ENCODE measurements around the gene ADAM11. TPM values are rescaled to one million over a fixed set of nuclear protein-coding genes. Genes with fewer than 3 reads are reported as not detected.
"Not testable (repeated sequence)": the region's sequence is repeated elsewhere in the genome, so short reads cannot be mapped to it uniquely, and the experiment has no call there.

The ADAM11 gene
- polyA plus RNA-seq, 1 donor (not counting 4 experiments of a cell fraction or from before 2014, with no cell fraction given), result 0.03 TPM

GRCh38 chr17:44812263-44812662 is 53.5 kb downstream of the ADAM11 start:
- DNase-seq (ENCODE audit: low read depth, low spot score) (no peak), FAIRE-seq (no peak)
- dilution Hi-C loops (cut with MboI; ENCODE audit: extremely low pct_ligation_motif_present, low sequenced_read_pairs), result no loop called here

GRCh38 chr17:44818508-44818907 is 59.7 kb downstream of the ADAM11 start:
- H3K27ac ChIP-seq (ENCODE audit: control insufficient read depth, insufficient read depth, low read length); H3K4me3 ChIP-seq (ENCODE audit: control insufficient read depth in 2 of 3, extremely low read depth in 1 of 3, insufficient read depth in 2 of 3, low read depth in 1 of 3, low read length in 3 of 3); DNase-seq (ENCODE audit: low read depth, low spot score); FAIRE-seq; H3K9ac ChIP-seq (ENCODE audit: control insufficient read depth, extremely low read depth, insufficient read depth, low read length); H3K4me2 ChIP-seq (ENCODE audit: control insufficient read depth, extremely low read depth, insufficient read depth, low read depth, low read length); H2AFZ ChIP-seq (ENCODE audit: control insufficient read depth, low read length); H3K9me1 ChIP-seq (ENCODE audit: control insufficient read depth, extremely low read depth, insufficient read depth, low read length); H3K36me3 ChIP-seq (ENCODE audit: control insufficient read depth in 2 of 2, extremely low read depth in 1 of 2, insufficient read depth in 2 of 2, low read length in 2 of 2); H4K20me1 ChIP-seq (ENCODE audit: control insufficient read depth, extremely low read depth, insufficient read depth, low read length); H3K27me3 ChIP-seq (ENCODE audit: control insufficient read depth, extremely low read depth, insufficient read depth, low read length); dilution Hi-C loops (cut with MboI; ENCODE audit: extremely low pct_ligation_motif_present, low sequenced_read_pairs); H3K9me3 ChIP-seq (ENCODE audit: control insufficient read depth, low read depth, low read length): not testable (repeated sequence)
- Histone ChIP-seq H3K79me2 (ENCODE audit: control insufficient read depth, insufficient read depth, low read length) (peaks cover 56% of the 10 kb centered on the region), H3K4me1 (ENCODE audit: control insufficient read depth, extremely low read depth, insufficient read depth, low read length) (peaks cover 42% of the 10 kb centered on the region)

More at GRCh38 chr17:44812263-44812662, 53.5 kb downstream of the ADAM11 start:
- Histone ChIP-seq H3K9ac (ENCODE audit: control insufficient read depth, extremely low read depth, insufficient read depth, low read length) (no peak overlapping the region), H3K9me3 (ENCODE audit: control insufficient read depth, low read depth, low read length) (no peaks in the 10 kb centered on the region), H3K4me3 (ENCODE audit: control insufficient read depth in 2 of 3, extremely low read depth in 1 of 3, insufficient read depth in 2 of 3, low read depth in 1 of 3, low read length in 3 of 3) (no peak overlapping the region), H3K79me2 (ENCODE audit: control insufficient read depth, insufficient read depth, low read length) (peaks cover 50% of the 10 kb centered on the region), H3K4me1 (ENCODE audit: control insufficient read depth, extremely low read depth, insufficient read depth, low read length) (peaks cover 9% of the 10 kb centered on the region), H3K27ac (ENCODE audit: control insufficient read depth, insufficient read depth, low read length) (no peak overlapping the region), H4K20me1 (ENCODE audit: control insufficient read depth, extremely low read depth, insufficient read depth, low read length) (peaks cover 3% of the 10 kb centered on the region), H2AFZ (ENCODE audit: control insufficient read depth, low read length) (no peak overlapping the region), H3K27me3 (ENCODE audit: control insufficient read depth, extremely low read depth, insufficient read depth, low read length) (no peaks in the 10 kb centered on the region), H3K4me2 (ENCODE audit: control insufficient read depth, extremely low read depth, insufficient read depth, low read depth, low read length) (no peak overlapping the region), H3K36me3 (ENCODE audit: control insufficient read depth in 2 of 2, extremely low read depth in 1 of 2, insufficient read depth in 2 of 2, low read length in 2 of 2) (no peaks in the 10 kb centered on the region), H3K9me1 (ENCODE audit: control insufficient read depth, extremely low read depth, insufficient read depth, low read length) (no peaks in the 10 kb centered on the region)
- TF ChIP-seq EZH2 (IDR thresholded peaks at IDR 0.05; ENCODE audit: low read length) (no peak), CTCF (optimal IDR thresholded peaks at IDR 0.05 in 1 of 3, IDR thresholded peaks at IDR 0.05 in 1 of 3, conservative IDR thresholded peaks at IDR 0.05 in 1 of 3; ENCODE audit: extremely low read depth in 1 of 3, insufficient read depth in 2 of 3, low read length in 3 of 3) (no peak)

DNA sequence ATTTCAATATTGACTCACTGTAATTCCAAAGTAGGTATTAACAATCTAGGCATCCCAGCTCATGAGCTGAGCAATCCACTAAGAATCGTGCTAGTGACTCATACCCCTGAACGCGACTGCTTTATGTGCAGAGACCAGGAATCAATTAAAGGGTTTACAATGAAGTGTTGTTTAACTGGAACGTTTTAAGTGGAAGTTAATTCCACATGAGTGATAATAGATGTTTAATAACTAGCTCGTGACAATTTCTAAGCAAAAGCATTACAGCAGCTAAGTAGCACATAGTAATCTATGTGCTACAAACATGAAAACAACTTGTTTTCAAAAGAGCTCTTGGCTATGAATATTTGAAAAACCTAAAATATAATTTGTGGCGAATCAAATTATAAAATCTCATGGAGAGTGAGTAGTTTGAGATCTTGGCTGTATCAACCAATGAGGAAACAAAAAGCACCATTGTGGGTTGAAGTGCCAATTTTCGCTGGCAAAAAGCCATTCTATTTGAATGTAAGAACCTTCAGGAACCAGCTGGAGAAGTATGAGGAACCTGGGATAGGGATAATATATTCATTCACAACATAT is 61.9 kb downstream of the ADAM11 start:
- Histone ChIP-seq H3K4me1 (ENCODE audit: control insufficient read depth, extremely low read depth, insufficient read depth, low read length) (peaks cover 33% of the 10 kb centered on the region), H4K20me1 (ENCODE audit: control insufficient read depth, extremely low read depth, insufficient read depth, low read length) (no peaks in the 10 kb centered on the region), H2AFZ (ENCODE audit: control insufficient read depth, low read length) (peak overlapping the region; percentile 30), H3K36me3 (ENCODE audit: control insufficient read depth in 2 of 2, extremely low read depth in 1 of 2, insufficient read depth in 2 of 2, low read length in 2 of 2) (peaks cover 0 to 2% of the 10 kb centered on the region in 2 experiments), H3K27ac (ENCODE audit: control insufficient read depth, insufficient read depth, low read length) (peak overlapping the region; percentile 77), H3K9me3 (ENCODE audit: control insufficient read depth, low read depth, low read length) (no peaks in the 10 kb centered on the region), H3K9ac (ENCODE audit: control insufficient read depth, extremely low read depth, insufficient read depth, low read length) (peak overlapping the region; percentile 34), H3K27me3 (ENCODE audit: control insufficient read depth, extremely low read depth, insufficient read depth, low read length) (no peaks in the 10 kb centered on the region), H3K79me2 (ENCODE audit: control insufficient read depth, insufficient read depth, low read length) (peaks cover 68% of the 10 kb centered on the region), H3K9me1 (ENCODE audit: control insufficient read depth, extremely low read depth, insufficient read depth, low read length) (no peaks in the 10 kb centered on the region), H3K4me3 (ENCODE audit: control insufficient read depth in 2 of 3, extremely low read depth in 1 of 3, insufficient read depth in 2 of 3, low read depth in 1 of 3, low read length in 3 of 3) (peak overlapping the region in 2 of 3 experiments; percentile 37 to 39), H3K4me2 (ENCODE audit: control insufficient read depth, extremely low read depth, insufficient read depth, low read depth, low read length) (peak overlapping the region; percentile 85)
- dilution Hi-C loops (cut with MboI; ENCODE audit: extremely low pct_ligation_motif_present, low sequenced_read_pairs), result no loop called here
- FAIRE-seq (peak; percentile 91), DNase-seq (ENCODE audit: low read depth, low spot score) (peak; percentile 75)
- TF ChIP-seq CTCF (optimal IDR thresholded peaks at IDR 0.05 in 1 of 3, IDR thresholded peaks at IDR 0.05 in 1 of 3, conservative IDR thresholded peaks at IDR 0.05 in 1 of 3; ENCODE audit: extremely low read depth in 1 of 3, insufficient read depth in 2 of 3, low read length in 3 of 3), result no peak
- no peak for TF ChIP-seq EZH2 (IDR thresholded peaks at IDR 0.05; ENCODE audit: low read length)

DNA sequence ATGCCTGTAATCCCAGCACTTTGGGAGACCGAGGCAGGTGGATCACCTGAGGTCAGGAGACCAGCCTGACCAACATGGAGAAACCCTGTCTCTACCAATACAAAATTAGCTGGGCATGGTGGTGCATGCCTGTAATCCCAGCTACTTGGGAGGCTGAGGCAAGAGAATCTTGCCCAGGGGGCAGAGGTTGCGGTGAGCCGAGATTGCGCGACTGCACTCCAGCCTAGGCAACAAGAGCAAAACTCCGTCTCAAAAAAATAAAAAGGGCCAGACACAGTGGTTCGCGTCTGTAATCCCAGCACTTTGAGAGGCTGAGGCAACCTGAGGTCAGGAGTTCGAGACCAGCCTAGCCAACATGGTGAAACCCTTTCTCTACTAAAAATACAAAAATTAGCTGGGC is 66.4 kb downstream of the ADAM11 start:
- H3K9me3 ChIP-seq (ENCODE audit: control insufficient read depth, low read depth, low read length); H3K9me1 ChIP-seq (ENCODE audit: control insufficient read depth, extremely low read depth, insufficient read depth, low read length); H3K4me3 ChIP-seq (ENCODE audit: control insufficient read depth in 2 of 3, extremely low read depth in 1 of 3, insufficient read depth in 2 of 3, low read depth in 1 of 3, low read length in 3 of 3); H2AFZ ChIP-seq (ENCODE audit: control insufficient read depth, low read length); H3K4me2 ChIP-seq (ENCODE audit: control insufficient read depth, extremely low read depth, insufficient read depth, low read depth, low read length); FAIRE-seq; H3K27ac ChIP-seq (ENCODE audit: control insufficient read depth, insufficient read depth, low read length); DNase-seq (ENCODE audit: low read depth, low spot score); dilution Hi-C loops (cut with MboI; ENCODE audit: extremely low pct_ligation_motif_present, low sequenced_read_pairs); H4K20me1 ChIP-seq (ENCODE audit: control insufficient read depth, extremely low read depth, insufficient read depth, low read length); H3K9ac ChIP-seq (ENCODE audit: control insufficient read depth, extremely low read depth, insufficient read depth, low read length); H3K27me3 ChIP-seq (ENCODE audit: control insufficient read depth, extremely low read depth, insufficient read depth, low read length); H3K36me3 ChIP-seq (ENCODE audit: control insufficient read depth in 2 of 2, extremely low read depth in 1 of 2, insufficient read depth in 2 of 2, low read length in 2 of 2): not testable (repeated sequence)
- Histone ChIP-seq H3K79me2 (ENCODE audit: control insufficient read depth, insufficient read depth, low read length) (peaks cover 71% of the 10 kb centered on the region), H3K4me1 (ENCODE audit: control insufficient read depth, extremely low read depth, insufficient read depth, low read length) (peaks cover 36% of the 10 kb centered on the region)
